ENCODE data around the gene SLC25A23.

DNA sequence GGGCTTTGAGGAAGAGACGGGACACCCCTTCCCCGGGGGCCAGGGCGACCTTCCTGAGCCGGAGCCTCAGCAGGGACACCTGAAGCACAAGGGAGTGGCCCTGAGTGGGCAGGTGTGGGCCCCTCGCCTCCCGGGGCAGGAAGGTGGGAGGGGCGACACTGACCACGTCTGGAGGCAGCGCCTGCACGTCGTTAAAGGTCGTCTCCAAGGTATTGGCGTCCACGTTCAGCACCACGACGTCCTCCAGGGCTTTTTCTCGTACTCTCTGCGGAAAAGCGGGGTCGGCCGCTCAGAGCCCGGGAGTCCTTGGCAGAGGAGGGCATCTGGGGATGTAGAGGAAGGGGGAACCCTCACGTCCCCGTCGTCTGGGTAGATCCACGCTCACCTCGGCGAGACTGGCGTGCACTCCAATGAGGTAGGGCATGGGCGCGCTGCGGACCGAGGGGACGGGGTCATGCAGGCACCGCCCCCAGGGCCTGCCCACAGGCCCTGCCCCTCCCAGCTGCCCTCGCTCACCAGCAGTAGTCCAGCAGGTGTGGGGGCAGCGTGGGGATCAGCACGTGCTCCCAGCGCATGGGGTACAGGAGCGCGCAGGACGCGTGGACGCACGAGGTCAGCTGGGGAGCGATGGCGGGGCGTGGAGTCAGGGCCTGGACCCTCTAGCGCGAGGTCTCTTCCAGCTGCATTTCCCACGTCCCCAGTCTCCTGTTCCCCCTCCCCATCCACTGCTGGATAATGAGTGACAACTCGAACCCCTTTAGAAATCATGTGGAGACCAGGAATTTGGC is 15.9 kb upstream of the SLC25A23 start:
- TF ChIP-seq, protein P1, sequence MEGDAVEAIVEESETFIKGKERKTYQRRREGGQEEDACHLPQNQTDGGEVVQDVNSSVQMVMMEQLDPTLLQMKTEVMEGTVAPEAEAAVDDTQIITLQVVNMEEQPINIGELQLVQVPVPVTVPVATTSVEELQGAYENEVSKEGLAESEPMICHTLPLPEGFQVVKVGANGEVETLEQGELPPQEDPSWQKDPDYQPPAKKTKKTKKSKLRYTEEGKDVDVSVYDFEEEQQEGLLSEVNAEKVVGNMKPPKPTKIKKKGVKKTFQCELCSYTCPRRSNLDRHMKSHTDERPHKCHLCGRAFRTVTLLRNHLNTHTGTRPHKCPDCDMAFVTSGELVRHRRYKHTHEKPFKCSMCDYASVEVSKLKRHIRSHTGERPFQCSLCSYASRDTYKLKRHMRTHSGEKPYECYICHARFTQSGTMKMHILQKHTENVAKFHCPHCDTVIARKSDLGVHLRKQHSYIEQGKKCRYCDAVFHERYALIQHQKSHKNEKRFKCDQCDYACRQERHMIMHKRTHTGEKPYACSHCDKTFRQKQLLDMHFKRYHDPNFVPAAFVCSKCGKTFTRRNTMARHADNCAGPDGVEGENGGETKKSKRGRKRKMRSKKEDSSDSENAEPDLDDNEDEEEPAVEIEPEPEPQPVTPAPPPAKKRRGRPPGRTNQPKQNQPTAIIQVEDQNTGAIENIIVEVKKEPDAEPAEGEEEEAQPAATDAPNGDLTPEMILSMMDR (IDR thresholded peaks at IDR 0.05; ENCODE audit: low read length), result no peak
- no peak for TF ChIP-seq EZH2 (optimal IDR thresholded peaks at IDR 0.05; ENCODE audit: low read depth, low read length)
- no peak for TF ChIP-seq EZH2phosphoT487 (IDR thresholded peaks at IDR 0.05; ENCODE audit: low read length)
